Measurements from ENCODE around the gene RAD9A.

DNA sequence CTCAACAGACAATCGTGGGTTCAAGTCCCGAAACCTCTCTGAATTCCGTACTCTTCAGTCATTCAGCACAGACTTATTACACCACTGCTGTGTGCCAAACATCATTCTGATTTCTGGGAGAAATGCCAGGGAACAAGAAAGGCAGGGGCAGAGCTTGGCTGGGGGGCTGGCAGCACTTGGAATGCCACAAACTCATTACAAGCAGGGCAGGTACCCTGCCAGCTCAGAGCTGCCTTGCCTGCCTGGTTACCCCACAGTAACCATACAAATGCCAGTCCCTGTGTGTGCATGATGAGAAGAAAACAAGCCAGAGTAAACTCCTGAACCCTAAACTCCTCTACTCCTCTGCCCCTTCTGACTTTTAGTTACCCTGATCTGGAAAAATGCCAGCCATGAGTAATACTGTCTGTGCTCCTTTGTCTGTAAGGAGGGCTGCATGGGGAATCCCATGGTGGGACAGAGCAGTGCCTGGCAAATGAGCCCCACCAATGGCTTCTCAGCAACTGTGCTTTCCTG lies 6.9 kb upstream of the RAD9A start:
- TF ChIP-seq CTCF (IDR thresholded peaks at IDR 0.05; ENCODE audit: low read depth, low read length): no peak
- TF ChIP-seq EZH2phosphoT487 (IDR thresholded peaks at IDR 0.05; ENCODE audit: low read depth): no peak
